K562 (cell line): Measurements from ENCODE around the gene UHRF1. TPM values are rescaled to one million over a fixed set of nuclear protein-coding genes. Genes with fewer than 3 reads are reported as not detected.
A peak's percentile ranks its signal among the peaks of the same experiment; 100 is the strongest.

Experiments used
- ATF7 ChIP-seq: fragments of 450-650 bp; IDR thresholded peaks from 2 replicates; pipeline ENCODE4 v1.7.1; 2014; ENCODE audit warnings: mild to moderate bottlenecking, moderate library complexity
- BDP1 ChIP-seq: IDR thresholded peaks from 3 replicates; pipeline ENCODE4 v1.6.1; 2011; ENCODE audit not compliant: insufficient read length, insufficient read depth
- FOSL1 ChIP-seq: fragments of 200-800 bp; sonication (Bioruptor generic); conservative IDR thresholded peaks from 2 replicates; pipeline ENCODE4 v1.6.1; 2016; ENCODE audit warnings: missing genetic modification characterization, missing compliant biosample characterization
- IFI16 ChIP-seq: fragments of 250-450 bp; sonication (Bioruptor Pico); IDR thresholded peaks from 2 replicates; pipeline ENCODE4 v2.1.2; 2022; ENCODE audit warnings: mild to moderate bottlenecking, inconsistent platforms
- NFYB ChIP-seq: IDR thresholded peaks from 2 replicates; pipeline ENCODE4 v1.6.1; 2011; ENCODE audit warnings: mild to moderate bottlenecking, moderate library complexity; ENCODE audit not compliant: insufficient read length; ENCODE audit errors: extremely low read depth
- PCBP2 ChIP-seq: fragments of 200-400 bp; formaldehyde crosslinking; IDR thresholded peaks from 2 replicates; pipeline ENCODE4 v1.6.1; 2018; ENCODE audit warnings: low read length, low read depth, mild to moderate bottlenecking, moderate library complexity; ENCODE audit not compliant: poor library complexity, severe bottlenecking
- SAFB2 ChIP-seq: fragments of 200-400 bp; formaldehyde crosslinking; IDR thresholded peaks from 2 replicates; pipeline ENCODE4 v1.6.1; 2018; ENCODE audit warnings: borderline replicate concordance, low read length, low read depth, moderate library complexity; ENCODE audit not compliant: severe bottlenecking
- SRSF1 ChIP-seq: fragments of 200-400 bp; formaldehyde crosslinking; IDR thresholded peaks from 2 replicates; pipeline ENCODE4 v1.6.1; 2017; ENCODE audit warnings: mild to moderate bottlenecking, low read depth, low read length, moderate library complexity
- XRCC5 ChIP-seq: fragments of 200-400 bp; formaldehyde crosslinking; IDR thresholded peaks from 2 replicates; pipeline ENCODE4 v1.6.1; 2017; ENCODE audit warnings: low read depth, mild to moderate bottlenecking, low read length
- ZSCAN32 ChIP-seq: fragments of 450-650 bp; formaldehyde crosslinking; IDR thresholded peaks from 2 replicates; pipeline ENCODE4 v1.4.0; 2020; ENCODE audit warnings: mild to moderate bottlenecking, moderate library complexity
- polyA plus RNA-seq, 8 experiments: library from polyadenylated mRNA; depleted of rRNA in 4 of 8; stranded (reverse) in 5 of 8; unstranded in 3 of 8; fragments of >200 nt; fragmentation: Nextera tagmentation in 2 of 8; fragmentation: Illumina TruSeq in 1 of 8; extraction: Ambion mirVana in 2 of 8; extraction: Trizol in 1 of 8; gene quantifications; 2 replicates each; pipeline versions ENCODE4 v1.2.1 to v1.2.3, GENCODE V29; 2011 to 2014; ENCODE audit warnings: inconsistent platforms in 1 of 8, missing spikeins in 1 of 8
- total RNA-seq, 7 experiments: library from RNA; depleted of rRNA in 6 of 7; stranded (reverse); fragments of >200 nt in 6 of 7; fragmentation: Illumina TruSeq in 2 of 7; extraction: Trizol in 2 of 7; gene quantifications; 2 replicates each; pipeline versions ENCODE4 v1.2.1 to v1.2.3, GENCODE V29; 2011 to 2021; ENCODE audit warnings: low replicate concordance in 1 of 7
- TF ChIP-seq, protein P1 (sequence below), 2 experiments: IDR thresholded peaks in 1 of 2; conservative IDR thresholded peaks in 1 of 2; 2 replicates each; pipeline ENCODE4 v1.6.1; 2016; ENCODE audit warnings: low read depth in 2 of 2, mild to moderate bottlenecking in 1 of 2, missing compliant biosample characterization in 1 of 2, missing genetic modification characterization in 1 of 2, moderate library complexity in 1 of 2
- TF ChIP-seq, protein P2 (sequence below), 2 experiments: IDR thresholded peaks; 2 replicates each; pipeline ENCODE4 v1.6.1; 2011; ENCODE audit warnings: borderline replicate concordance in 1 of 2, control low read depth in 1 of 2, low read depth in 1 of 2, low read length in 1 of 2, mild to moderate bottlenecking in 1 of 2, mixed read lengths in 1 of 2, moderate library complexity in 1 of 2; ENCODE audit not compliant: insufficient read depth in 1 of 2, insufficient read length in 1 of 2, poor library complexity in 1 of 2, severe bottlenecking in 1 of 2; ENCODE audit errors: extremely low read depth in 1 of 2
- TF ChIP-seq, protein P3 (sequence below), 2 experiments: fragments of 450-650 bp; formaldehyde crosslinking in 1 of 2; IDR thresholded peaks; 2 replicates each; pipeline versions ENCODE4 v1.4.0 to v1.6.1; 2014 to 2020; ENCODE audit warnings: mild to moderate bottlenecking in 2 of 2, borderline replicate concordance in 1 of 2, low read depth in 1 of 2

The UHRF1 gene
- total and polyA plus RNA-seq, 9 of the 15 experiments (the other 6 are each of a cell fraction or from before 2014, with no cell fraction given): 6.0 to 101 (median 30.9) TPM

DNA sequence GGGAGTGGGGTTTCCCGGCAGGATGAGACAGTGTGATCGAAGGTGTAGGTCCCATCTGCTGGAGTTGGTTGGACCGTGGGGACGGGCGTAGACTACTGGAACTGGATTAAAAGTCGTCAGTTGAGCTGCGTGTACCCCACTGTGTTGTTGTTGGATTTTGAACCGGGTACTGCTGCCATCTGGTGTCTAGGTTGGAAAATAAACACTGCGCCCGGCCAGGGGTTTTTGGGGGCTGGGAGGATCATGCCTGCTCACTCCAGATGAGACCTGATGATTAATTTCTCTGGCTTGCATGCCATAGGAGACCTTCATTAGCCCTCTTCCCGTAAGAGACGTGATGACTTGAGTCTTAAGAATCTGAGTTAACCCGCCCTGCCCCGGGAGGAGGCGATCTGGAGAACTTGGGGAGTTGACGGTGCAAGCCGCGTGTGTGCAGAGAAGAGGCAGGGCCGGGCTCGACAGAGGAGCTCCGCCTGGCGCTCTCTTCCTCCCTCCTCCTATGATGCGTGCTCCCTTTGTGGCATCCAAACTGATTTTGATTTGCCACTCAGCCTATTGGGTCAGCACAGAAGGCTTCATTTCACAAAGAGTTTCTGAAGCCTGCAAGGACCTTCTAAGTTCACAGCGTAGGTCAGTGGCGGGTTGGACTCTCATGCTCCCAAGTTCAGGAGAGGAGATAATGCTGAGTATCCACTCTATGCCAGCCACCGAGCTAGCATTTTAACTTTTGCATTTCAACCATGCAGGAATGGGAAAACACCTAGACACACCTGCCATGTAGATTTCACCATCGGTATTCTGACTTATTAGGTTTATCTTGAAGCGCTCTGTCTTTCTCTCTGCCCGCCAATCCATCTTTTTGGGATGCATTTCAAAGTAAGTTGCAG, 2.7 kb downstream of the UHRF1 start (continued):
- TF ChIP-seq PCBP2: no peak
- no peak for TF ChIP-seq NFYB
- TF ChIP-seq, protein P1, sequence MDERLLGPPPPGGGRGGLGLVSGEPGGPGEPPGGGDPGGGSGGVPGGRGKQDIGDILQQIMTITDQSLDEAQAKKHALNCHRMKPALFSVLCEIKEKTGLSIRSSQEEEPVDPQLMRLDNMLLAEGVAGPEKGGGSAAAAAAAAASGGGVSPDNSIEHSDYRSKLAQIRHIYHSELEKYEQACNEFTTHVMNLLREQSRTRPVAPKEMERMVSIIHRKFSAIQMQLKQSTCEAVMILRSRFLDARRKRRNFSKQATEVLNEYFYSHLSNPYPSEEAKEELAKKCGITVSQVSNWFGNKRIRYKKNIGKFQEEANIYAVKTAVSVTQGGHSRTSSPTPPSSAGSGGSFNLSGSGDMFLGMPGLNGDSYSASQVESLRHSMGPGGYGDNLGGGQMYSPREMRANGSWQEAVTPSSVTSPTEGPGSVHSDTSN (CRISPR knock-in tag; IDR thresholded peaks at IDR 0.05; ENCODE audit: low read depth): no peak
- TF ChIP-seq, protein P1 (tag; conservative IDR thresholded peaks at IDR 0.05; ENCODE audit: low read depth): 0 out of 2 replicates have a peak, but pooled peaks have one; percentile 11
- TF ChIP-seq, protein P2, sequence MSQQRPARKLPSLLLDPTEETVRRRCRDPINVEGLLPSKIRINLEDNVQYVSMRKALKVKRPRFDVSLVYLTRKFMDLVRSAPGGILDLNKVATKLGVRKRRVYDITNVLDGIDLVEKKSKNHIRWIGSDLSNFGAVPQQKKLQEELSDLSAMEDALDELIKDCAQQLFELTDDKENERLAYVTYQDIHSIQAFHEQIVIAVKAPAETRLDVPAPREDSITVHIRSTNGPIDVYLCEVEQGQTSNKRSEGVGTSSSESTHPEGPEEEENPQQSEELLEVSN (IDR thresholded peaks at IDR 0.05; ENCODE audit: borderline replicate concordance in 1 of 2, extremely low read depth in 1 of 2, insufficient read depth in 1 of 2, insufficient read length in 1 of 2, low read depth in 1 of 2, low read length in 1 of 2, poor library complexity in 1 of 2, severe bottlenecking in 1 of 2): no peak
- TF ChIP-seq SRSF1: no peak
- TF ChIP-seq ATF7: peak; percentile 36; the same call in 1 of the 2 replicates
- TF ChIP-seq BDP1: no peak
- TF ChIP-seq SAFB2: no peak
- TF ChIP-seq ZSCAN32 (CRISPR knock-in tag): no peak
- no peak for TF ChIP-seq FOSL1 (tag)
- TF ChIP-seq XRCC5: peak; percentile 55
- TF ChIP-seq, protein P3, sequence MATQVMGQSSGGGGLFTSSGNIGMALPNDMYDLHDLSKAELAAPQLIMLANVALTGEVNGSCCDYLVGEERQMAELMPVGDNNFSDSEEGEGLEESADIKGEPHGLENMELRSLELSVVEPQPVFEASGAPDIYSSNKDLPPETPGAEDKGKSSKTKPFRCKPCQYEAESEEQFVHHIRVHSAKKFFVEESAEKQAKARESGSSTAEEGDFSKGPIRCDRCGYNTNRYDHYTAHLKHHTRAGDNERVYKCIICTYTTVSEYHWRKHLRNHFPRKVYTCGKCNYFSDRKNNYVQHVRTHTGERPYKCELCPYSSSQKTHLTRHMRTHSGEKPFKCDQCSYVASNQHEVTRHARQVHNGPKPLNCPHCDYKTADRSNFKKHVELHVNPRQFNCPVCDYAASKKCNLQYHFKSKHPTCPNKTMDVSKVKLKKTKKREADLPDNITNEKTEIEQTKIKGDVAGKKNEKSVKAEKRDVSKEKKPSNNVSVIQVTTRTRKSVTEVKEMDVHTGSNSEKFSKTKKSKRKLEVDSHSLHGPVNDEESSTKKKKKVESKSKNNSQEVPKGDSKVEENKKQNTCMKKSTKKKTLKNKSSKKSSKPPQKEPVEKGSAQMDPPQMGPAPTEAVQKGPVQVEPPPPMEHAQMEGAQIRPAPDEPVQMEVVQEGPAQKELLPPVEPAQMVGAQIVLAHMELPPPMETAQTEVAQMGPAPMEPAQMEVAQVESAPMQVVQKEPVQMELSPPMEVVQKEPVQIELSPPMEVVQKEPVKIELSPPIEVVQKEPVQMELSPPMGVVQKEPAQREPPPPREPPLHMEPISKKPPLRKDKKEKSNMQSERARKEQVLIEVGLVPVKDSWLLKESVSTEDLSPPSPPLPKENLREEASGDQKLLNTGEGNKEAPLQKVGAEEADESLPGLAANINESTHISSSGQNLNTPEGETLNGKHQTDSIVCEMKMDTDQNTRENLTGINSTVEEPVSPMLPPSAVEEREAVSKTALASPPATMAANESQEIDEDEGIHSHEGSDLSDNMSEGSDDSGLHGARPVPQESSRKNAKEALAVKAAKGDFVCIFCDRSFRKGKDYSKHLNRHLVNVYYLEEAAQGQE (IDR thresholded peaks at IDR 0.05; ENCODE audit: borderline replicate concordance): peak; percentile 80
- TF ChIP-seq, protein P3 (CRISPR knock-in tag; IDR thresholded peaks at IDR 0.05; ENCODE audit: low read depth): no peak
- no peak for TF ChIP-seq IFI16 (CRISPR knock-in tag)
